Activated T-cell treated with anti-CD3 and anti-CD28 coated beads for 4 hours (primary cell): ENCODE measurements around the gene KNDC1.
"Not testable (repeated sequence)": the region's sequence is repeated elsewhere in the genome, so short reads cannot be mapped to it uniquely, and the experiment has no call there.

ENCODE experiments used
- DNase-seq: peaks from one replicate; pipeline ENCODE4 v3.0.0-alpha.2; 2020

Gene KNDC1, protein sequence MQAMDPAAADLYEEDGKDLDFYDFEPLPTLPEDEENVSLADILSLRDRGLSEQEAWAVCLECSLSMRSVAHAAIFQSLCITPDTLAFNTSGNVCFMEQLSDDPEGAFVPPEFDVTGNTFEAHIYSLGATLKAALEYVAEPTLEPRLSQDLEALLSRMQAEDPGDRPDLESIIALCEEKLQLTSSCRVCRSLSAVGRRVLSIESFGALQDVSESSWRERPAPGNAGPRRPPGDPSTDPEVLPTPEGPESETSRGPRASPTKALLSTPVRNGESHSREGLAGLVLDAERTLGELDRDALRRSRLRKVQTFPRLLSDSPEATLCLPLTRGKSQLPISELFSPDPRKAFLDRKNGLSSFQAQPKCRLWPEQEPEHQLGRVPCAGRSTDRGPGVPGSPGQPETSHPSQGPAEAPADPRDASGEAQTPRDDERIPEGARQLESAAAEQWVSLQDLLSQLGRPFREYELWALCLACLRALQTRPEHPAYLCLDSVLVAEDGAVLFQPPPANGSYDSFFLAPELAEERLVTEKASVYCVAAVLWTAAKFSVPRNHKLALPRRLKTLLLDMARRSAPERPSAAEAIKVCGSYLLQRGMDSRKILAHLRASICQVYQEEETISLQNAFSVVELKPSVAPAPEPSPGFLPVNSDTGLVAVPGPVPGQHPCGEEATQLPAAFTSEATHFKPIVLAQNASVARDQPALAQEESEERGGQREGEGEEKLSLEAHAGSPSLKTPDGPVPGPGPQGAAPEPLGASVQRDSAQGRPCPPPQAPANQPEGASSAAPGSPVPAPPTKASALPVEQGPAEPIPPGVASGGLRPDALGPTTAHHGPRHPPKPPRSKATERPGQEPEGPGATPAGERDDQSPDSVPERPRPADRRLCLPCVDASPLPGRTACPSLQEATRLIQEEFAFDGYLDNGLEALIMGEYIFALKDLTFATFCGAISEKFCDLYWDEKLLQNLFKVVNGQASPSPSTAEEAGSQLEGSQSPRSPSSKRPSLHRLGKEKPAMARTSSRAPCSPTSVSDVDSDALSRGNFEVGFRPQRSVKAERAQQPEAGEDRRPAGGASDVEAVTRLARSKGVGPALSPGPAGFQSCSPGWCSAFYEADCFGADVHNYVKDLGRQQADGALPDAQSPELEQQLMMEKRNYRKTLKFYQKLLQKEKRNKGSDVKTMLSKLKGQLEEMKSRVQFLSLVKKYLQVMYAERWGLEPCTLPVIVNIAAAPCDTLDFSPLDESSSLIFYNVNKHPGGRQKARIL (N-terminal part only)

DNA sequence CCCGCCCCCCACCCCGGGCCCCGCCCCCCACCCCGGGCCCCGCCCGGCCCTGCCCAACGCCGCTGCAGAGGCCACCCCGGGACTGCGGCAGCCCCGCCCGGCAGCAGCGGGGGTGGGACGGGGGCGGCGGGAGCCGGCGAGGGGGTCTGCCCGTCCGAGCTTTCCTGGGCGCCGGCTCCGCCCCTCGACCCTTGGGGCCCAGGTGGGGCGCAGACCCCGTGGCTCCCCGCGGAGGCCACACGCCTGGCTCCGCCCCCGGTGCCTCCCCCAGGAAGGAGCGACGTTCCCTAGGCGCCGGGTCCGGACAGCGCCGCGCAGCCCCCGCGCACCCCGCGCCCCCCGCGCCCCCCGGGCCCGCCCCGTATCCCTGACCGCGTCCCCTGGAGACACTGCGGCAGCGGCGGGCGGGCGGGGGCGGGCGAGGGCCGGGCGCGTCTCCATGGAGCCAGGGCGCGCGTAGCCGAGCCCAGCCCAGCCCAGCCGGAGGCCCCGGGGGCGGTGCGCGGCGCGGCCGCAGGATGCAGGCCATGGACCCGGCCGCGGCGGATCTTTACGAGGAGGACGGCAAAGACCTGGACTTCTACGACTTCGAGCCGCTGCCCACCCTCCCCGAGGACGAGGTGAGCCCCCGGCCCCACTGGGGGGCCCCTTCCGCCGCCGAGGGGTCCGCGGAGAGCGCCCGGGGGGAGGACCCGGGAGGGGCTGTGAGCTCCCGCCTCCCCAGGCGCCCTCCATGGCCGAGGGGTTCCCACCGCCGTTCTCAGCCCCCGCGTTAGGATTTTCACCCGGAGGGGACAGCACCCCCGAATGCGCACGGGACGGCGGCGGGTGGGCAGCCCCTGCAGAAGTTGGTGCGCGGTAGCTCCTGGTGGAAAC, at the start of gene KNDC1:
Gene KNDC1, plus strand, starts transcription at position 270 of the 876 bp plus-strand sequence. Its CDS starts 249 bp downstream, at position 519.
- no peak for DNase-seq

DNA sequence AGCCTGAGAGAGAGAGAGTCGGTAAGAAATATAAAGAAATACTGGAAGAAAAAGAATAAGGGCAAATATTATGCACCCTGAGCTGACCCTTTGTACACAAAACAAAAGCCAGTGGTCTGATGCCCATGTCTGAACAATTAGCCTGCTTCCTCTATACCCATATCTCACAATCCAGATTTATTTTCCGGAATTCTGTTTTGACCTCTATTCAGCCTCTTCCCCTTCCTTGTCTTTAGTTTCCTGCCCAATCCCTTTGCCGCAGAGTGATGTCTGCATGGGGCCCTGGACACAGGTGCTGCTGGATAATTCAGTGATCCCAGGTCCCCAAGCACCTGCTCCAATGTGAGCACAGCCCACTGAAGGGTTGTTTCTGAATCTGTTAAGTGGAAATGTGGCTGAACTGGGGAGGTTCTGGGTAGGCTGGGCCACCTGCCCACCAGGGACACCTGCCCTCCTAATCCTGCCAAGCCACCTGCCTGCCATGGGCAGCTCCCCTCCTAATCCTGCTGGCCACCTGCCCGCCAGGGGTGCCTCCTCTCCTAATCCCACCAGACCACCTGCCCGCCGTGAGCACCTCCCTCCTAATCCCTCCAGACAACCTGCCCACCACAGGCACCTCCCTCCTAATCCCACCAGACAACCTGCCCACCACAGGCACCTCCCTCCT, 49.3 kb upstream of the KNDC1 start:
- no peak for DNase-seq

DNA sequence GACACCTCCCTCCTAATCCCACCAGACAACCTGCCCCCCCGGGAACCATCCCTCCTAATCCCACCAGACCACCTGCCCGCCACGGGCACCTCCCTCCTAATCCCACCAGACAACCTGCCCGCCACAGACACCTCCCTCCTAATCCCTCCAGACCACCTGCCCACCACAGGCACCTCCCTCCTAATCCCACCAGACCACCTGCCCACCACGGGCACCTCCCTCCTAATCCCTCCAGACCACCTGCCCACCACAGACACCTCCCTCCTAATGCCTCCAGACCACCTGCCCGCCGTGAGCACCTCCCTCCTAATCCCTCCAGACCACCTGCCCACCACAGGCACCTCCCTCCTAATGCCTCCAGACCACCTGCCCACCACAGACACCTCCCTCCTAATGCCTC, 48.4 kb upstream of the KNDC1 start:
- not testable (repeated sequence) for DNase-seq

DNA sequence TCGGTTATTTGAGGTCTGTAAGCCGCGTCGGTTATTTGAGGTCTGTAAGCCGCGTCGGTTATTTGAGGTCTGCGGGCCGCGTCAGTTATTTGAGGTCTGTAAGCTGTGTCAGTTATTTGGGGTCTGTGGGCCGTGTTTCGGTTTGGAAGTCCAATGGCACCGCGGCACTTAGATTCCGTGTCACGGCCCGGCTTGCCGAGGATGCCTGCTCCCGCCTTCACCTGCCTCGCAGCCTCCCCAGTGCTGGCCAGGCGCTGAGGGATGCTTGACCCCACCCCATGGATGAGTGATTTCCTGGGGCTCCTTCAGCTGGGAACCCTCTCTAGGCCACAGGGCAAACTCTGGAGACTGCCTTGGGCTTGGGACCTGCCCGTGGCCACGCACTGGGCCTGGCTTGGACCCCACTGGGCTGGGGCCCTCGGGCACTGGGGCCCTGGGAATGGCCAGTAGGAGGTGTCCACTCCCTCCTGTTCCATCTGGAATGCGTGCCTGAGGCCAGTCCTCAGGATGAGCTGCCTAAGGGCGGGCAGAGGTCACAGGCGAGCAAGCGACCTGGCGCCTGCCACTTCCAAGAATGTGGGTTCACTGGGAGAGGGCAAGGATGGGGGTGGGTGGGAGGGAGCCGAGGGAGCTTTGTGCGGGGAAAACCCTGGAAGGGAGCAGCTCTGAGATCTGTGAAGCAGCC, 46.7 kb upstream of the KNDC1 start:
- no peak for DNase-seq

DNA sequence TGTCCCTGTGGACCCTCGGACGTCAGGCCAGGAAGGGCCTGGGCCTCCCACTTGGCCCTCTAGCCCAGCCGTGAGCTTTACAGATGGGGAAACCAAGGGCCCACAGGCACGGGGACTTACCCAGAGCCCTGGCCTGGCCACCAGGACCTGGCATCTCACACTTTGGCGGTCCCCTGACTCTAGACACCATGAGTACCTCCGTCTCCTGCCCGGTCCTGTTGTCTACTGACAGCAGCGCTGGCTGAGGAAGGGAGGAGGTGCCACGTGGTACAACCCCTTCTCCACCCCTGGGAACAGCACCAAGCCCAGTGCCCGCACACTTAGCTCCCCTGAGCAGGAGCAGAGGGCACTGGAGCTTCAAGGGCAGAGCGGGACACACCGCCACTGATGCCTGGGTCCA, 46.2 kb upstream of the KNDC1 start:
- no peak for DNase-seq

DNA sequence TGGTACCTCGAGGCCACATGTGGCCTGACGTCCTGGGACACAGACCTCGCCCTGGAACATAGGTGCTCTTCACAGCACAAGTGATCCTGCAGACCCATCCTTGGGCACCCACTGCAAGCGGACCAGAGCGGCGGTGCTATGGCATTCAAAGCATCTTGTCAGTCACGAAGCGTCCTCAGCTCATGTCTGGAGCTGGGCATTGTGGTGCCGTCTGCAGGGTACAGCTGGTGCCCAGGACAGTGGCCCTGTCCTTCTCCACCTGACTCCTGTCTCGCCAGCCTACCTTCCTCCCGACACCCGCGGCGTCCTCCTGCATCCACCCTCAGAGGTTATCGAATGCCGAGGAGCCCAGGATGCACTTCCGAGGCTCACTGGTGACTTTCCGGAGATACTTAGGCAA, 45.8 kb upstream of the KNDC1 start:
- no peak for DNase-seq

DNA sequence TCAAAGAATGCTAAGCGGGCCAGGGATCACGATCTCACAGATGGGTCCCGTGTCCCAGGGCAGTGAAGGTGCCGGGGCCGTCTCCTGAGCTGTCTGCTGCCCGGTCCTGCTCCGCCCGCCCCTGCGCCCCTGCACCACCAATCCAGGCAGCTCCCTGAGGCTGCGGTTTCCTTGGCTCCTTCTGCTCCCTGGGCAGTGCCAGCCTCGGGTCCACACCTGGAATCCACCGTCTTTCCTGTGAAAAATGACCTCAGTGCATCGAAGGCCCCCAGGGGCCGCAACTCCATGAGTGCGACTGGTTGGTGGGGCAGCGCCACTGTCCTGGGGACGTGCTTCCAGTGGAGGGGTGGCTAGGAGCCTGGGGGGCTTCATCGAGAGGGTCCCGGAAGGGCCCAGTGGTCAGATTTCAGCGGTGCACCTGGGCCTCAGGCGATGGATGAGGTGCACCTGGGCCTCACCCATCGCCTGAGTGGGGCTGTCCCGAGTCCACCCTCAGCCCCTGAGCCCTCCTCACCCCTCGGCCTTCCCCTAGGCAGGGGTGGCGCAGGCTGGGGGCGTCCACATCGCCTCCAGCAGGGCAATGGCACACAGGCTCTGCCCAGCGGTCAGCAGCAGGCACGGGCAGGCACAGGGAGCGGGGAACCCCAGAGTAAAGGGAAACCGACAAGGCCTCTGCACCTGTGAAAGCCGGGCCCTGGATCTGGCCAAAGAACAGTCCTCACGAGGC, 45.1 kb upstream of the KNDC1 start:
- DNase-seq: no peak

DNA sequence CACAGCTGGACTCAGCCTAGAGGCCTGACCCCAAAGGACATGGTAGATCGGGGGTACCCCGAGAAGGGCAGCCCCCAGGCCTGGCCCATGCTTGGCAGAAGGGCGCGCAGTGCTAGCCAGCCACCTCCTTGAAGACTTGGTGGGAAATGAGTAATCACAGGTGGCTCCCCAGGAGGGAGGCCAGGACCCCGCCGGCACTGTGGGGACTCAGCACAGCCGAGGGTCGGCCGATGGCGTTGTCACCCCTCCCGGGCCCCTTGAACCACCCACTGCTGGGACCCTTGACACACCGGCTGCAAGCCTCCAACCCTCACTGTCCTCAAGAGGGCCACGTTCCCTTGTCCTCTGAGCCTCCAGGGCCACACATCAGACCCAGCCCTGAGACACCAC, 44.6 kb upstream of the KNDC1 start:
- DNase-seq: no peak

DNA sequence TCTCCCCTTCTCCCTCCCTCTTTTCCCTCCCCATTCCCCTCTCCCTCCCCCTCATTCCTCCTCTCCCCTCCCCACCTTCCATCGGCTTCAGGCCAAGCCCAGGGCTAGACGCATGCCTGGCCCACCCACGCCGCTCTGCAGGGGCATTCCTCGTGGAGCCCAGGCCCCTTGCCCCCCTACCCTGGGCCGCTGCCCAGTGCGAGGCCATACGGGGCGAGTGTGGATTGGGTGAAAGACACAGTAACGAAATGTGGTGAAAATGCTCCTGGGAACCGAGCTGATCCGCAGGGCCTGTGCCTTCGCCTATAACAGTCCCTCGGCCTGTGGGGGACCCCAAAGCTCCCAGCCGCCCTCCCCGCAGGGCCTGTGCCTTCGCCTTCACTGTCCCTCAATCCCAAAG, 44.0 kb upstream of the KNDC1 start:
- no peak for DNase-seq

DNA sequence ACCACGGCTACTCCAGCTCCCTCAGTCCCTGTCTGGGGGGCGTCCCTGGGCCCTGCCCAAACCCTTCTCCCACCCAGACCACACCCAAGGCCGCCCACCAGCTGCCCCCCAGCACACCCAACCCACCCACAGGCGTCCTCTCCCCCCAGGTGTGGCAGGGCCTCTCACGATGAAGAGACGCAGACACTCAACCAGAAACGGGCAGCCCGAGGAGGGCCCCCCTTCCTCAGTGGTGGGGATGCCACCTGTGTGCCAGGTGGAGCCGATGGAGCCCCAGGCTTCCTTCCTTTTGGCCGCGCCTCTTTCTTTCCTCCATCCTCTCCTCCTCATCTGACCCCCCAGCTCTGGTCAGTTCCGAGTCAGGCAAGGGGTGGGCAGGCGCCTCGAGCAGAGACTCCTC, 43.6 kb upstream of the KNDC1 start:
- DNase-seq: no peak

DNA sequence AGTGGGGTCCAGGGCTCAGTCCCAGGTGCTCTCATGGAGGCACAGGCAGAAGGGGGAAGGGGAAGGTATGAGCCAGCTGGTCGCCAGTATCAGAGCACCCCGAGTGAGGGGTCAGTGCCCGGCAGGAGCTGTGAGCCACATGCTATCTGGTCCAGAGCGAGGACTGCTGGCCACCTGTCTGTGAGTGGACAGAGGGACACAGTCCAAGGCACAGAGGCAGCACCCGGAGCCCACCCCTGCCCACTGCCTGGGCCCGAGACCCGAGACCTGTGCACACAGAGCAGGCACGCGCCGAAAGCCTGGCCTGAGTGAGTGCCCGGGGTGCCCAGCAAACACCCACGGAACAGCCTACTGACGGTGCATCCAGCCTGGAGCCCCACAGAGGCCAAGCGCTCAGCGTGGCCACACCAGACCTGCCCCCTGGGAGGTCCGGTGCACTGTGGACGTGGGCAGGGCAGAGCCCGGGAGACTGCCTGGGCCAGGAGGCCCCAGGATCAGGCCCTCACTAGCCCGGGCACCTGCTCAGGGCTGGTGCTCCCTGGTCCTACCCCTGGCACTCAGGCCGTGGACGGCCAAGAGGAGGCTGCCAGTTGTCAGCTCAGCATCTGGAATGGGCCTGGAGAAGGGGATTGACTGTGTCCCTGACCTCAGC, 42.9 kb upstream of the KNDC1 start:
- no peak for DNase-seq

DNA sequence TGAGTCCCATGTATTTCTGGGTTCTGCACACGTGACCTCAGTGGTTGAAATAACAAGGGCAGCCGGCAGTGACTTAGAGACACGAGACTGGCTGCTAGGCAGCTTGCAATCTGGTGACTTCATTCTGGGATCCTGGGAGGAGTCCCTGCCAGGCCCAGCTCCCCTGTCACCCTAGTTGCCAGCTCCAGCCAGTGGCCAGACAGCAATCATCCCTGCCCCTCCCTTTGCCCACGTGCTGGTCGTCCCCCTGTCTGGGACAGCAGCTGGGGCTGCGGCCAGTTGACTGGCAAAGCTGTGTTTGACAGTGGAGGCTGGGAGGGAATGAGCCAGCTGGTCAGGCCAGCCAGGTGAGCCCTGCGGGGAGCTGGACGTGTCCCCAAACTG, 42.3 kb upstream of the KNDC1 start:
- DNase-seq: no peak

DNA sequence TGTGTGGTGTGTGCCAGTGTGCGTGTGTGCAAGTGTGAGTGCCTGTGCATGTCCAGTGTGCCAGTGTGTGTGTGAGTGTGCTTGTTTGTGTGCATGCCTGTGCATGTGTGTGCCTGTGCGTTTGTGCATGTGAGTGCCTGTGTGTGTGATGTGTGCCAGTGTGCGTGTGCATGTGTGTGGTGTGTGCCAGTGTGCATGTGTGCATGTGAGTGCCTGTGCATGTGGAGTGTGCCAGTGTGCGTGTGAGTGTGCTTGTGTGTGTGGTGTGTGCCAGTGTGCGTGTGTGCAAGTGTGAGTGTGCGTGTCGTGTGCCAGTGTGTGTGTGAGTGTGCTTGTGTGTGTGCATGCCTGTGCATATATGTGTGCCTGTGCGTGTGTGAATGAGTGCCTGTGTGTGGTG, 38.5 kb upstream of the KNDC1 start:
- no peak for DNase-seq

DNA sequence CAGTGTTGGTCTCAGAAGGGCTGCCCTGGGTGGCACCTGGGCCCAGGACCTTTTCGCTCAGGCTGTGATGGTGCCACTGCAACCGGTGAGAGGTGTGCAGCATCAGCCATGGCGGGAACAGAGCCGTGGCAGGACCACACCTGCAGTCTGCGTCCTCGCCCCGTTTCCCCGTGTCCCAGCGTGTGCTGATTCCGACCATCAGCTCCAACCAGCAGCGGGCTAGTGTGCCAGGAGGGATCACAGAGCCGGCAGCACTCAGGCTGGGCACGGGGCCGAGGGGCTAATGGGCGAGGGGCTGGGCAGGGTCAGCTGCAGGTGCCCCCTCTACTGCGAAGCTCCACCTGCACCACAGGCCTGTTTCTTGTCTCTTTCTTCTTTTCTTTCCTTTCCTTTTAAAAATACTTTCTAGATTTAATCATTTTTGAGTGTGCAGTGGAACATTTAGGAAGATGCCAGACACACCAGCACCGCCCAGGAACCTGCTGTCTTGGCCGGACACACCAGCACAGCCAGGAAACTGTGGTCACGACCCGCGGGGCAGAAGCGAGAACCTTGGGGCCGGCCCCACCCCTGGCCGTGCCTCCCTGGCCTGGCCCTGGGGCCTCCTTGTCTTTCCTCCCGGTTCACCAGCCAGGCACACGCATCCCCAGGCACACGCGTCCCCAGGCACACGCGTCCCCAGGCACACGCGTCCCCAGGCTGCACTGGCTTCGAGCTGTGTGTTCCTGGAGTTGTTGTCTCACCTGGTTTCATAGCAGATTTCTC, 37.7 kb upstream of the KNDC1 start:
- no peak for DNase-seq

DNA sequence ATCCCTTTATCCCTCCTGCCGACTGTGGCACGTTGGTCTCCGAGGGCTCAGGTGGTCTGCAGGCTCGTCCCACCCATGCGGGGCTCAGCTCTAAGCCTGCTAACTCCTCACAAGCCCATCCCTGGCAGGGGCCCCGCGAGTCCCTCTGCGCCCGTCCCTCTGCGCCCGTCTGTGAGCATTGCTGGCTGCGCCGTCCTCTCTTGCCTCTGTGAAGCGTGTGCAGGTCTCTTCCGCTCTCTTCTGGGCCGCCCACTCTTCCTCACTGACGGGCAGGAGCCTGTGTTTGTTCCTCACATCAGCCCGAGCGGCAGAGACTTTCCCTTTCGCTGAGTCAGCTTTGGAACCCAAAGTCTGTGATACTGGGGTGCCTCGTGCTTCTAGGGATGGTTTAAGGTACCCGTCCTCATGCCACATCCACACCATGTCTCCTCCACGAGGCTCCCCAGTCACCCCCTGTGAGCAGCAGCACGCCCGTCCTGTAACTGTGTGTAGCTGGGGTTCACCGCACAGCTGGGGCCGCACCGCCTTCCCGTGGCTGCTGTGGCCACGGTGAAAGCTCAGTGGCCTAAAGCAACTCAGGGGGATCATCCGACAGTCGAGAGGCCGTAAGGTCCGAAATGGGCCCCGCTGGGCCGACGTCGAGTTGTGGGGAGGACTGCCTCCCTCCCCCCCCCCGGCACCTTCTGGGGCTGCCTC, 36.8 kb upstream of the KNDC1 start:
- DNase-seq: no peak

DNA sequence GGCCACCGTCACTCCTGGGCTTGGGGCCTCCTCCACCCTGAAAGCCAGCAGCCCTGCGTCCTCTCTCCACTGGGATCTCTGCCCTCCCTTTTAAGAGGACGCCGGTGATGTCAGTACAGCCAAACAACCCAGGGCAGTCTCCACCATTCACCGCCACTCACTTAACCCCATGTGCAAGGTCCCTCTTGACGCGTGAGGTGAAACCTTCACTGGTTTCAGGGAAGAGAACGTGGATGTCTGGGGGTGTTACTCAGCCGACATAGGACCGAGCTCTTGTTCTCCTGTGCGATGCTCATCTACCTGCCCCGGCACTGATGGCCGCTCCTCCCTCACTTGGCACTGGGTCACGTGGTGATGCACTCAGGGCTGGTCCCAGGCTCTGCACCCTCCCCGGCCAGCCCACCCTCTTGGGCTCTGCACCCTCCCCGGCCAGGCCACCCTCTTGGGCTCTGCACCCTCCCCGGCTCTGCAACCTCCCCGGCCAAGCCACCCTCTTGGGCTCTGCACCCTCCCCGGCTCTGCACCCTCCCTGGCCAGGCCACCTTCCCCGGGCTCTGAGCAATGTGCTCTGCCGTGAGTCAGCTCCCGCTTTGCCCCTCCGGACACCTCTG, 36.2 kb upstream of the KNDC1 start:
- no peak for DNase-seq

DNA sequence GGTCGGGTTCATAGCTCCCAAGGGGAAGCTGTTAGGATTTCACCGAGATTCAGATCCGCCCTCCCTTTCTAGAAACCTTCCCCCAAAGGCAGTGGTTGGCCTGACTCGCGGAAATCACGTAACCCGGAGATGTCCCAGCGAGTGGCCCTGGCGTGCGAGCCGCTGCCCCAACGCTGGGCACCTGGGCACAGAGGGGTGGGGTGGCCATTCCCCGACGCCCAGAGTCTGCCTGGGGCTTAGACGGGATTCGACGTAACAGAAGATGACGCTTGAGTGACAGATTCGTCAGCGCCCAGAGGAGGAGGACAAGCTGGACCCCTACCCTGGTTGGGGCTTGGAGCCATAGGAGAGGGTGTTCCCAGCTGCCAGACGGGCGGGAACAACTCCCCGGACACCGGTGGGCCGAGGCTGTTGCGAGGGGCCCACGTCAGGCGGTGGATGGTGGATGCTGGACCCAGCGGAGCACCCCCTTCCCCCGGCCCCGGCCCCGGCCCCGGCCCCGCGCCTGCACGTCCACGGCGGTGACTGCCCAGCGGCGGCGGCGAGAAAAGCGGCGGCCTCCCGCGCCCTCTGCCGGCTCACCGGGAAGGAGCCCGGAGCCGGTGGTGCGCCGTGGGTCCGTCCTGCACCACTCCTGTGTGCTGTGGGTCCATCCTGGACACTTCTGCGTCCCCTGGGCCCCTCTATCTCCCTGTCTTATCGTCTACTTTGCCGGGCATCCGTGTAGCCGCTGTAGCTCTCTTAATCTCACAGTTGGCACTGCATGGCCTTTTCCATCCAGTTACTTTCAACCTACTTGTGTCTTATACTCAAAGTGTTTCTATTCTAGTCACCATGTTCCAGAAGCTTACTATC, 35.4 kb upstream of the KNDC1 start:
- DNase-seq: no peak
